K562 (cell line): ENCODE data around the gene THSD8. TPM values are rescaled to one million over a fixed set of nuclear protein-coding genes. Genes with fewer than 3 reads are reported as not detected.

ENCODE experiments used
- ADNP ChIP-seq: fragments of 200-800 bp; sonication (Bioruptor generic); IDR thresholded peaks from 2 replicates; pipeline ENCODE4 v1.6.1; 2016; ENCODE audit warnings: missing genetic modification characterization, missing compliant biosample characterization
- DNMT1 ChIP-seq: fragments of 450-650 bp; IDR thresholded peaks from 2 replicates; pipeline ENCODE4 v1.6.1; 2016; ENCODE audit warnings: antibody characterized with exemption, mild to moderate bottlenecking
- ESRRB ChIP-seq: fragments of 250-450 bp; sonication (Bioruptor Pico); IDR thresholded peaks from 2 replicates; pipeline ENCODE4 v1.5.0; 2020; ENCODE audit warnings: mild to moderate bottlenecking, moderate library complexity, borderline replicate concordance
- GTF2E2 ChIP-seq: fragments of 200-800 bp; sonication (Bioruptor generic); IDR thresholded peaks from 2 replicates; pipeline ENCODE4 v1.6.1; 2016; ENCODE audit warnings: missing genetic modification characterization, missing compliant biosample characterization
- KLF6 ChIP-seq: fragments of 250-450 bp; sonication (Bioruptor Pico); IDR thresholded peaks from 2 replicates; pipeline ENCODE4 v1.4.0; 2020; ENCODE audit warnings: mild to moderate bottlenecking, moderate library complexity, borderline replicate concordance
- LARP7 ChIP-seq: fragments of 450-650 bp; IDR thresholded peaks from 2 replicates; pipeline ENCODE4 v1.6.1; 2016
- MBD2 ChIP-seq: sonication (generic); IDR thresholded peaks from 2 replicates; pipeline ENCODE4 v1.6.1; 2016; ENCODE audit warnings: low read depth, borderline replicate concordance
- MXI1 ChIP-seq: IDR thresholded peaks from 2 replicates; pipeline ENCODE4 v1.6.1; 2011; ENCODE audit warnings: low read depth, mild to moderate bottlenecking, improper control_type of control experiment, low read length
- PHB ChIP-seq: fragments of 250-450 bp; sonication (Bioruptor Pico); IDR thresholded peaks from 2 replicates; pipeline ENCODE4 v1.5.0; 2021
- PRMT5 ChIP-seq: sonication (generic); formaldehyde crosslinking; IDR thresholded peaks from 2 replicates; pipeline ENCODE4 v1.5.0; 2020; ENCODE audit warnings: missing genetic modification reagents
- PURB ChIP-seq: sonication (generic); formaldehyde crosslinking; IDR thresholded peaks from 2 replicates; pipeline ENCODE4 v1.9.0; 2021; ENCODE audit warnings: low read depth, mild to moderate bottlenecking, missing genetic modification reagents
- RBM15 ChIP-seq: fragments of 200-400 bp; formaldehyde crosslinking; IDR thresholded peaks from 2 replicates; pipeline ENCODE4 v1.6.1; 2018; ENCODE audit warnings: mild to moderate bottlenecking, low read length, moderate library complexity; ENCODE audit not compliant: insufficient read depth
- SETDB1 ChIP-seq: IDR thresholded peaks from one replicate; pipeline ENCODE4 v1.6.1; 2012; ENCODE audit warnings: low read length, control low read depth, inconsistent platforms
- SIX5 ChIP-seq, 2 experiments: IDR thresholded peaks; 2 replicates each; pipeline ENCODE4 v1.6.1; 2011; ENCODE audit warnings: low read length in 2 of 2, borderline replicate concordance in 1 of 2, low read depth in 1 of 2, mild to moderate bottlenecking in 1 of 2, moderate library complexity in 1 of 2; ENCODE audit not compliant: insufficient read depth in 1 of 2
- SMARCB1 ChIP-seq: IDR thresholded peaks from 2 replicates; pipeline ENCODE4 v1.6.1; 2011; ENCODE audit warnings: improper control_type of control experiment, low read depth; ENCODE audit not compliant: insufficient read length
- TARDBP ChIP-seq: fragments of 450-650 bp; IDR thresholded peaks from 2 replicates; pipeline ENCODE4 v1.6.1; 2016
- TEAD1 ChIP-seq, 2 experiments: fragments of 450-650 bp in 1 of 2; sonication (generic) in 1 of 2; formaldehyde crosslinking; IDR thresholded peaks; 2 replicates each; pipeline versions ENCODE4 v1.4.0 to v1.8.0; 2020 to 2022; ENCODE audit warnings: mild to moderate bottlenecking in 2 of 2, missing genetic modification reagents in 1 of 2
- ZBTB8A ChIP-seq: fragments of 450-650 bp; IDR thresholded peaks from 2 replicates; pipeline ENCODE4 v1.6.1; 2018; ENCODE audit warnings: mild to moderate bottlenecking, moderate library complexity; ENCODE audit not compliant: partially characterized antibody
- polyA plus RNA-seq, 8 experiments: library from polyadenylated mRNA; depleted of rRNA in 4 of 8; stranded (reverse) in 5 of 8; unstranded in 3 of 8; fragments of >200 nt; fragmentation: Nextera tagmentation in 2 of 8; fragmentation: Illumina TruSeq in 1 of 8; extraction: Ambion mirVana in 2 of 8; extraction: Trizol in 1 of 8; gene quantifications; 2 replicates each; pipeline versions ENCODE4 v1.2.1 to v1.2.3, GENCODE V29; 2011 to 2014; ENCODE audit warnings: inconsistent platforms in 1 of 8, missing spikeins in 1 of 8
- total RNA-seq, 7 experiments: library from RNA; depleted of rRNA in 6 of 7; stranded (reverse); fragments of >200 nt in 6 of 7; fragmentation: Illumina TruSeq in 2 of 7; extraction: Trizol in 2 of 7; gene quantifications; 2 replicates each; pipeline versions ENCODE4 v1.2.1 to v1.2.3, GENCODE V29; 2011 to 2021; ENCODE audit warnings: low replicate concordance in 1 of 7
- TF ChIP-seq, protein P1 (sequence below), 2 experiments: fragments of 450-650 bp; IDR thresholded peaks; 2 replicates each; pipeline ENCODE4 v1.6.1; 2018; ENCODE audit warnings: mild to moderate bottlenecking in 2 of 2, low read depth in 1 of 2; ENCODE audit not compliant: partially characterized antibody in 2 of 2
- TF ChIP-seq, protein P2 (sequence below): fragments of 200-400 bp; formaldehyde crosslinking; IDR thresholded peaks from 2 replicates; pipeline ENCODE4 v1.6.1; 2017; ENCODE audit warnings: mild to moderate bottlenecking, low read depth, low read length, moderate library complexity
- TF ChIP-seq, protein P3 (sequence below): sonication (generic); formaldehyde crosslinking; IDR thresholded peaks from 2 replicates; pipeline ENCODE4 v1.8.0; 2022; ENCODE audit warnings: missing genetic modification reagents, mild to moderate bottlenecking, moderate library complexity, borderline replicate concordance

THSD8 gene
- total and polyA plus RNA-seq, 9 of the 15 experiments (the other 6 are each of a cell fraction or from before 2014, with no cell fraction given), result 8.4 to 42.4 (median 19.9) TPM; not detected in 2

DNA sequence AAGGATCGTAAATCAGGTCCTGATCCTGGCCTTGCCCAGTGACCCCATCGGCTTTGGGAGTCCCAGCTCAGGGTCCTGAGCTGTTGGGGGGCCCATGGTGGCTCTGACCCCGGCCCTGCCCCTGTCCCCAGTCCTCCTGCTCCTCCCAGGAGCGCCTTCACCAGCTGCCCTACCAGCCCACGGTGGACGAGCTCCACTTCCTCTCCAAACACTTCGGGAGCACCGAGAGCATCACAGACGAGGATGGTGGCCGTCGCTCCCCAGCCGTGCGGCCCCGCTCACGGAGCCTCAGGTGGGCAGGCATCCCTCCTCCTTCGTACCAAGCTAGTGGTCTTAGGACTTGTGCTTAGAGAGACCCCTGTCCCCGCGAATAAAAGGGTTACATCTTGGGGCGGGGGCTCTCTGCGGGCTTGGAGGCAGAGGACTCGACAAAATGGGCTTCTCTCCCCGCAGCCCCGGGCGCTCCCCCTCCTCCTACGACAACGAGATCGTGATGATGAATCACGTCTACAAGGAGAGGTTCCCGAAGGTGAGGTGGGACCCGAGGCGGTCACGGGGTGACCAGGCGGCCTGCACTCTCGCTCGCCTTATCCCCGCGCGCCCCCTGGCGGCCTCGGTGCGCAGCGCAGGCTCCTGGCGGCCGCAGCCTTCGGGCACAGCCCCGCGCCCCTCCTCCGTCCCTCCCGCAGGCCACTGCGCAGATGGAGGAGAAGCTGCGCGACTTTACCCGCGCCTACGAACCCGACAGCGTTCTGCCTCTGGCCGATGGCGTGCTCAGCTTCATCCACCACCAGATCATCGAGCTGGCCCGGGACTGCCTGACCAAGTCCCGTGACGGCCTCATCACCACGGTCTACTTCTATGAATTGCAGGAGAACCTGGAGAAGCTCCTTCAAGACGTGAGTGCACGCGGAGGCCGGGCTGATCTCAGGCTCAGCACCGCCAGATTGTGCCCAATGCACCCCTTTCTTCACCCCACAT, 45.6 kb downstream of the THSD8 start (continued):
- TF ChIP-seq, protein P1, sequence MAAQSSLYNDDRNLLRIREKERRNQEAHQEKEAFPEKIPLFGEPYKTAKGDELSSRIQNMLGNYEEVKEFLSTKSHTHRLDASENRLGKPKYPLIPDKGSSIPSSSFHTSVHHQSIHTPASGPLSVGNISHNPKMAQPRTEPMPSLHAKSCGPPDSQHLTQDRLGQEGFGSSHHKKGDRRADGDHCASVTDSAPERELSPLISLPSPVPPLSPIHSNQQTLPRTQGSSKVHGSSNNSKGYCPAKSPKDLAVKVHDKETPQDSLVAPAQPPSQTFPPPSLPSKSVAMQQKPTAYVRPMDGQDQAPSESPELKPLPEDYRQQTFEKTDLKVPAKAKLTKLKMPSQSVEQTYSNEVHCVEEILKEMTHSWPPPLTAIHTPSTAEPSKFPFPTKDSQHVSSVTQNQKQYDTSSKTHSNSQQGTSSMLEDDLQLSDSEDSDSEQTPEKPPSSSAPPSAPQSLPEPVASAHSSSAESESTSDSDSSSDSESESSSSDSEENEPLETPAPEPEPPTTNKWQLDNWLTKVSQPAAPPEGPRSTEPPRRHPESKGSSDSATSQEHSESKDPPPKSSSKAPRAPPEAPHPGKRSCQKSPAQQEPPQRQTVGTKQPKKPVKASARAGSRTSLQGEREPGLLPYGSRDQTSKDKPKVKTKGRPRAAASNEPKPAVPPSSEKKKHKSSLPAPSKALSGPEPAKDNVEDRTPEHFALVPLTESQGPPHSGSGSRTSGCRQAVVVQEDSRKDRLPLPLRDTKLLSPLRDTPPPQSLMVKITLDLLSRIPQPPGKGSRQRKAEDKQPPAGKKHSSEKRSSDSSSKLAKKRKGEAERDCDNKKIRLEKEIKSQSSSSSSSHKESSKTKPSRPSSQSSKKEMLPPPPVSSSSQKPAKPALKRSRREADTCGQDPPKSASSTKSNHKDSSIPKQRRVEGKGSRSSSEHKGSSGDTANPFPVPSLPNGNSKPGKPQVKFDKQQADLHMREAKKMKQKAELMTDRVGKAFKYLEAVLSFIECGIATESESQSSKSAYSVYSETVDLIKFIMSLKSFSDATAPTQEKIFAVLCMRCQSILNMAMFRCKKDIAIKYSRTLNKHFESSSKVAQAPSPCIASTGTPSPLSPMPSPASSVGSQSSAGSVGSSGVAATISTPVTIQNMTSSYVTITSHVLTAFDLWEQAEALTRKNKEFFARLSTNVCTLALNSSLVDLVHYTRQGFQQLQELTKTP (IDR thresholded peaks at IDR 0.05; ENCODE audit: low read depth in 1 of 2, partially characterized antibody in 2 of 2), result no peak
- TF ChIP-seq GTF2E2 (no peak), LARP7 (no peak), ESRRB (CRISPR knock-in tag) (no peak), MXI1 (no peak), PHB (CRISPR knock-in tag) (no peak), TEAD1 (CRISPR knock-in tag; IDR thresholded peaks at IDR 0.05) (0 out of 4 replicates have a peak, but pooled peaks of 1 of the 2 experiments have one; percentile 41), RBM15 (no peak), SETDB1 (no peak), ADNP (tag) (no peak), PRMT5 (CRISPR knock-in tag) (no peak), SIX5 (IDR thresholded peaks at IDR 0.05; ENCODE audit: borderline replicate concordance in 1 of 2, insufficient read depth in 1 of 2, low read depth in 1 of 2, low read length in 2 of 2) (no peak), DNMT1 (no peak), MBD2 (no peak), SMARCB1 (no peak), PURB (CRISPR knock-in tag) (no peak), TARDBP (peak; percentile 66), ZBTB8A (no peak), KLF6 (CRISPR knock-in tag) (no peak)
- TF ChIP-seq, protein P2, sequence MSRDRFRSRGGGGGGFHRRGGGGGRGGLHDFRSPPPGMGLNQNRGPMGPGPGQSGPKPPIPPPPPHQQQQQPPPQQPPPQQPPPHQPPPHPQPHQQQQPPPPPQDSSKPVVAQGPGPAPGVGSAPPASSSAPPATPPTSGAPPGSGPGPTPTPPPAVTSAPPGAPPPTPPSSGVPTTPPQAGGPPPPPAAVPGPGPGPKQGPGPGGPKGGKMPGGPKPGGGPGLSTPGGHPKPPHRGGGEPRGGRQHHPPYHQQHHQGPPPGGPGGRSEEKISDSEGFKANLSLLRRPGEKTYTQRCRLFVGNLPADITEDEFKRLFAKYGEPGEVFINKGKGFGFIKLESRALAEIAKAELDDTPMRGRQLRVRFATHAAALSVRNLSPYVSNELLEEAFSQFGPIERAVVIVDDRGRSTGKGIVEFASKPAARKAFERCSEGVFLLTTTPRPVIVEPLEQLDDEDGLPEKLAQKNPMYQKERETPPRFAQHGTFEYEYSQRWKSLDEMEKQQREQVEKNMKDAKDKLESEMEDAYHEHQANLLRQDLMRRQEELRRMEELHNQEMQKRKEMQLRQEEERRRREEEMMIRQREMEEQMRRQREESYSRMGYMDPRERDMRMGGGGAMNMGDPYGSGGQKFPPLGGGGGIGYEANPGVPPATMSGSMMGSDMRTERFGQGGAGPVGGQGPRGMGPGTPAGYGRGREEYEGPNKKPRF, result no peak
- TF ChIP-seq, protein P3, sequence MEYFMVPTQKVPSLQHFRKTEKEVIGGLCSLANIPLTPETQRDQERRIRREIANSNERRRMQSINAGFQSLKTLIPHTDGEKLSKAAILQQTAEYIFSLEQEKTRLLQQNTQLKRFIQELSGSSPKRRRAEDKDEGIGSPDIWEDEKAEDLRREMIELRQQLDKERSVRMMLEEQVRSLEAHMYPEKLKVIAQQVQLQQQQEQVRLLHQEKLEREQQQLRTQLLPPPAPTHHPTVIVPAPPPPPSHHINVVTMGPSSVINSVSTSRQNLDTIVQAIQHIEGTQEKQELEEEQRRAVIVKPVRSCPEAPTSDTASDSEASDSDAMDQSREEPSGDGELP (CRISPR knock-in tag), result peak; percentile 82; the same call in 1 of the 2 replicates
